Measurements from ENCODE around the gene EMC8.

EMC8 gene

DNA sequence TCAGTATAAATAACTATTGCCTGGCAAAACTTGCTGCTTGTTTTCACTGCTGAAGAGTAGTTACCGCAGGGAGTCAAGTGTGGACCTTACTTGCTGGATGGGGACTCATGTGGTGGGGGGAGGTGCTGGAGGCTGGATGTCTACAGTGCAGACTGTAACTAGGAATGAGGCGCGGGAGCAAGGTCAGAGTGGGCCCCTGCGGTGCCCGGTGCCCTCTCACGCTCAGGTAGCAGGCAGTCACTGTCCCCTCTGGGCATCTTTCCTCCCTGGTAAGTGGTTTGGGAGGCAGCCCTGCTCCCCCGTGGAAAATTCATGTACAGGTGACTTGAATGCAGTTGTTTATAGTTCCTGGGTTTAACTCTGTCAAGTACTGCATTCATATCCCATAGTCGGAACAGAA, 4.6 kb downstream of the EMC8 start (continued):
- TF ChIP-seq, protein P1, sequence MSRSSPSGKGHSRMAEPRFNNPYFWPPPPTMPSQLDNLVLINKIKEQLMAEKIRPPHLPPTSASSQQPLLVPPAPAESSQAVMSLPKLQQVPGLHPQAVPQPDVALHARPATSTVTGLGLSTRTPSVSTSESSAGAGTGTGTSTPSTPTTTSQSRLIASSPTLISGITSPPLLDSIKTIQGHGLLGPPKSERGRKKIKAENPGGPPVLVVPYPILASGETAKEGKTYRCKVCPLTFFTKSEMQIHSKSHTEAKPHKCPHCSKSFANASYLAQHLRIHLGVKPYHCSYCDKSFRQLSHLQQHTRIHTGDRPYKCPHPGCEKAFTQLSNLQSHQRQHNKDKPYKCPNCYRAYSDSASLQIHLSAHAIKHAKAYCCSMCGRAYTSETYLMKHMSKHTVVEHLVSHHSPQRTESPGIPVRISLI (tag by site-specific recombination; IDR thresholded peaks at IDR 0.05) = no peak
- no peak for TF ChIP-seq ZNF600 (tag by site-specific recombination; IDR thresholded peaks at IDR 0.05)
- no peak for TF ChIP-seq ZEB2 (tag by site-specific recombination; IDR thresholded peaks at IDR 0.05)
- TF ChIP-seq, protein P2, sequence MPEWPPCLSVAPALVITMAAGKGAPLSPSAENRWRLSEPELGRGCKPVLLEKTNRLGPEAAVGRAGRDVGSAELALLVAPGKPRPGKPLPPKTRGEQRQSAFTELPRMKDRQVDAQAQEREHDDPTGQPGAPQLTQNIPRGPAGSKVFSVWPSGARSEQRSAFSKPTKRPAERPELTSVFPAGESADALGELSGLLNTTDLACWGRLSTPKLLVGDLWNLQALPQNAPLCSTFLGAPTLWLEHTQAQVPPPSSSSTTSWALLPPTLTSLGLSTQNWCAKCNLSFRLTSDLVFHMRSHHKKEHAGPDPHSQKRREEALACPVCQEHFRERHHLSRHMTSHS (tag by site-specific recombination; IDR thresholded peaks at IDR 0.05) = no peak
- TF ChIP-seq, protein P3, sequence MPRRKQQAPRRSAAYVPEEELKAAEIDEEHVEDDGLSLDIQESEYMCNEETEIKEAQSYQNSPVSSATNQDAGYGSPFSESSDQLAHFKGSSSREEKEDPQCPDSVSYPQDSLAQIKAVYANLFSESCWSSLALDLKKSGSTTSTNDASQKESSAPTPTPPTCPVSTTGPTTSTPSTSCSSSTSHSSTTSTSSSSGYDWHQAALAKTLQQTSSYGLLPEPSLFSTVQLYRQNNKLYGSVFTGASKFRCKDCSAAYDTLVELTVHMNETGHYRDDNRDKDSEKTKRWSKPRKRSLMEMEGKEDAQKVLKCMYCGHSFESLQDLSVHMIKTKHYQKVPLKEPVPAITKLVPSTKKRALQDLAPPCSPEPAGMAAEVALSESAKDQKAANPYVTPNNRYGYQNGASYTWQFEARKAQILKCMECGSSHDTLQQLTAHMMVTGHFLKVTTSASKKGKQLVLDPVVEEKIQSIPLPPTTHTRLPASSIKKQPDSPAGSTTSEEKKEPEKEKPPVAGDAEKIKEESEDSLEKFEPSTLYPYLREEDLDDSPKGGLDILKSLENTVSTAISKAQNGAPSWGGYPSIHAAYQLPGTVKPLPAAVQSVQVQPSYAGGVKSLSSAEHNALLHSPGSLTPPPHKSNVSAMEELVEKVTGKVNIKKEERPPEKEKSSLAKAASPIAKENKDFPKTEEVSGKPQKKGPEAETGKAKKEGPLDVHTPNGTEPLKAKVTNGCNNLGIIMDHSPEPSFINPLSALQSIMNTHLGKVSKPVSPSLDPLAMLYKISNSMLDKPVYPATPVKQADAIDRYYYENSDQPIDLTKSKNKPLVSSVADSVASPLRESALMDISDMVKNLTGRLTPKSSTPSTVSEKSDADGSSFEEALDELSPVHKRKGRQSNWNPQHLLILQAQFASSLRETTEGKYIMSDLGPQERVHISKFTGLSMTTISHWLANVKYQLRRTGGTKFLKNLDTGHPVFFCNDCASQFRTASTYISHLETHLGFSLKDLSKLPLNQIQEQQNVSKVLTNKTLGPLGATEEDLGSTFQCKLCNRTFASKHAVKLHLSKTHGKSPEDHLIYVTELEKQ (tag by site-specific recombination; IDR thresholded peaks at IDR 0.05; ENCODE audit: borderline replicate concordance) = no peak
- no peak for TF ChIP-seq ZNF549 (tag by site-specific recombination; IDR thresholded peaks at IDR 0.05)

DNA sequence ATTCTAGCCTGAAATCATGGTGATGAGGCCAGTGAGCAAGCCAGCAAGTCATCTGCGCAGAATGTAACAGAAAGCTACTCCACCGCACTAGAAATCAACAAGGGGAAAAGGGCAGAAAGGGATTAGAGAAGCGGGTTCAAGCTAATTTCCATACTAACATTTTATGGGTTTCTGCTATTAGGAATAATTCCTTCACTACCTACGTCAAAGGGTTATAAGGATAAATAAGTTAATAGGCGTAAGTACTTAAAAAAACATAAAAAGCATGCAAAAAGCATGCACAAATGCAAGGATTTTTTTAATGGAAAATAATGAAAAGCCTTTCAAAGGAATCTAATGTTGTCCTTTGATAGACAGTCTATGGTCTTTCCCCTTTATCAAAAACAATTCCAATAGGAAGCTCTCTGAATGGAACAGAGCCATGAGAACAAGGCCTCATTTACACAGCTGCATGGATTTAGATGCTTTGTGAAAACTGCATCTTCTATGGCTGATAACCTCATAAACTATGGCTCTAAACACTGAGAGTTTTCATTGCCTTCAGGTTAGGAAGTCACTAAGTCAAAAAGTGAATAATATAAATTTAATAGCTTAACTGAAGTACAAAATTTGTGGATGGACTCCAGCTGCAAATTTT, 5.6 kb downstream of the EMC8 start:
- CTCF ChIA-PET = interaction anchor here (0.6 to 1.6 kb wide), 4 partner anchors 34 to 679 kb away, joined by 3 to 6 read pairs (median 4); no protein-coding TSS in a partner anchor
- POLR2A ChIA-PET = no interaction called here
- no peak overlapping the region for H3K4me3 ChIP-seq (ENCODE audit: low read depth, low read length)
- TF ChIP-seq, protein P4, sequence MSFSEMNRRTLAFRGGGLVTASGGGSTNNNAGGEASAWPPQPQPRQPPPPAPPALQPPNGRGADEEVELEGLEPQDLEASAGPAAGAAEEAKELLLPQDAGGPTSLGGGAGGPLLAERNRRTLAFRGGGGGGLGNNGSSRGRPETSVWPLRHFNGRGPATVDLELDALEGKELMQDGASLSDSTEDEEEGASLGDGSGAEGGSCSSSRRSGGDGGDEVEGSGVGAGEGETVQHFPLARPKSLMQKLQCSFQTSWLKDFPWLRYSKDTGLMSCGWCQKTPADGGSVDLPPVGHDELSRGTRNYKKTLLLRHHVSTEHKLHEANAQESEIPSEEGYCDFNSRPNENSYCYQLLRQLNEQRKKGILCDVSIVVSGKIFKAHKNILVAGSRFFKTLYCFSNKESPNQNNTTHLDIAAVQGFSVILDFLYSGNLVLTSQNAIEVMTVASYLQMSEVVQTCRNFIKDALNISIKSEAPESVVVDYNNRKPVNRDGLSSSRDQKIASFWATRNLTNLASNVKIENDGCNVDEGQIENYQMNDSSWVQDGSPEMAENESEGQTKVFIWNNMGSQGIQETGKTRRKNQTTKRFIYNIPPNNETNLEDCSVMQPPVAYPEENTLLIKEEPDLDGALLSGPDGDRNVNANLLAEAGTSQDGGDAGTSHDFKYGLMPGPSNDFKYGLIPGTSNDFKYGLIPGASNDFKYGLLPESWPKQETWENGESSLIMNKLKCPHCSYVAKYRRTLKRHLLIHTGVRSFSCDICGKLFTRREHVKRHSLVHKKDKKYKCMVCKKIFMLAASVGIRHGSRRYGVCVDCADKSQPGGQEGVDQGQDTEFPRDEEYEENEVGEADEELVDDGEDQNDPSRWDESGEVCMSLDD (tag by site-specific recombination; IDR thresholded peaks at IDR 0.05) = no peak
- TF ChIP-seq WT1 (tag by site-specific recombination; IDR thresholded peaks at IDR 0.05) (no peak), KLF1 (tag by site-specific recombination; IDR thresholded peaks at IDR 0.05) (no peak), HOXA7 (CRISPR knock-in tag; IDR thresholded peaks at IDR 0.05; ENCODE audit: borderline replicate concordance) (no peak), REPIN1 (tag by site-specific recombination; IDR thresholded peaks at IDR 0.05; ENCODE audit: low read depth) (no peak), ZNF433 (tag by site-specific recombination; IDR thresholded peaks at IDR 0.05; ENCODE audit: low read depth) (no peak), ZBTB48 (tag by site-specific recombination; IDR thresholded peaks at IDR 0.05) (no peak)
- H3K9me3 ChIP-seq (ENCODE audit: control insufficient read depth, insufficient read depth, low read depth, low read length) = no peaks in the 10 kb centered on the region
- no peak overlapping the region for H3K27ac ChIP-seq (ENCODE audit: extremely low read depth, low read depth, low read length)
- H3K36me3 ChIP-seq (ENCODE audit: control insufficient read depth in 2 of 2, insufficient read depth in 1 of 2, low read length in 2 of 2) = peaks cover 4 to 75% of the 10 kb centered on the region in 2 experiments; a peak in 2 of 3 replicates
- H3K4me1 ChIP-seq (ENCODE audit: control insufficient read depth, insufficient read depth, low read length) = no peaks in the 10 kb centered on the region

DNA sequence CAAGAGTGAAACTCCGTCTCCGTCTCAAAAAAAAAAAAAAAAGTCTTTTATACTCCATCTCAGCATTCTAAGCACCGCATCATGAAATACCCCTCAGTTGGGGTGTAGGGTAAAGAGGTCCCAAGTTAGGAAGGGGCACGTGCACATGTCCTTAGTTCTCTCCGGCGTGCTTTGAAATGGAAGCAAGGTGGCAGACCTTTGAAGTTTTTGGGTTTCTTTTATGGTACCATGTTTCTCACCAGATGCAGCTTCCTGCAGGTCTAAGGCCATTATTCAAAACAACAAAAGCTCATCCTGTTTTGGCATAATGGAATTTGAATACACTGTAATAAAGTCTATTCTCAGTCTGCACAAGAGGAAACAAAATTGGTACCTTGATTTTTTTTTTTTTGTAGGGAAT, 9.6 kb downstream of the EMC8 start:
- POLR2A ChIA-PET = no interaction called here
- CTCF ChIA-PET = interaction anchor here (0.6 kb wide), 1 partner anchor 22 kb away, joined by 5 read pairs; no protein-coding TSS in a partner anchor
- Histone ChIP-seq H3K27ac (ENCODE audit: extremely low read depth, low read depth, low read length) (no peak overlapping the region), H3K4me3 (ENCODE audit: low read depth, low read length) (no peak overlapping the region), H3K9me3 (ENCODE audit: control insufficient read depth, insufficient read depth, low read depth, low read length) (no peaks in the 10 kb centered on the region), H3K4me1 (ENCODE audit: control insufficient read depth, insufficient read depth, low read length) (no peaks in the 10 kb centered on the region), H3K36me3 (ENCODE audit: control insufficient read depth in 2 of 2, insufficient read depth in 1 of 2, low read length in 2 of 2) (peaks cover 3 to 82% of the 10 kb centered on the region in 2 experiments)
- TF ChIP-seq ZNF292 (tag by site-specific recombination; IDR thresholded peaks at IDR 0.05; ENCODE audit: borderline replicate concordance, low read depth) (no peak), ZNF521 (tag by site-specific recombination; IDR thresholded peaks at IDR 0.05) (no peak), SALL2 (tag by site-specific recombination; IDR thresholded peaks at IDR 0.05; ENCODE audit: borderline replicate concordance) (no peak)
- TF ChIP-seq, protein P3 (tag by site-specific recombination; IDR thresholded peaks at IDR 0.05; ENCODE audit: borderline replicate concordance) = no peak

All from HEK293 (cell line).